Body of pancreas (tissue), 4 donors: ENCODE measurements around the gene FNDC5. TPM values are rescaled to one million over a fixed set of nuclear protein-coding genes. Genes with fewer than 3 reads are reported as not detected.

ENCODE experiments used
- ATAC-seq: fragments of 150-250 bp; one replicate; pipeline ENCODE4 v1.9.1; 2016
- DNase-seq, 4 donors: peaks; one replicate each; pipeline ENCODE4 v3.0.0-alpha.2; 2019
- H3K27ac ChIP-seq, 4 donors: fragments of 200-600 bp; sonication (generic); 1 replicate in 3 of 4; 2 replicates in 1 of 4; pipeline versions ENCODE4 v1.5.1 to v1.6.1; 2016 to 2019; ENCODE audit warnings: mild to moderate bottlenecking in 1 of 4, mixed read lengths in 1 of 4, moderate library complexity in 1 of 4
- H3K27me3 ChIP-seq, 2 donors: fragments of 200-600 bp; sonication (generic); one replicate each; pipeline ENCODE4 v1.6.0; 2016; ENCODE audit warnings: mild to moderate bottlenecking in 1 of 2
- H3K36me3 ChIP-seq, 2 donors: fragments of 200-600 bp; sonication (generic); replicated peaks in 1 of 2; 2 replicates each; pipeline ENCODE4 v1.5.1; 2016; ENCODE audit warnings: low read depth in 2 of 2; ENCODE audit not compliant: insufficient read depth in 1 of 2
- H3K4me1 ChIP-seq: fragments of 200-600 bp; sonication (generic); one replicate; pipeline ENCODE4 v1.6.0; 2016
- H3K4me3 ChIP-seq, 2 donors: fragments of 200-600 bp; sonication (generic); 1 replicate in 1 of 2; 2 replicates in 1 of 2; pipeline ENCODE4 v1.5.1; 2016 to 2019
- H3K9me3 ChIP-seq, 3 donors: fragments of 200-600 bp; sonication (generic); 1 replicate in 2 of 3; 2 replicates in 1 of 3; pipeline ENCODE4 v1.5.1; 2016
- POLR2A ChIP-seq, 3 donors: fragments of 450-650 bp; IDR thresholded peaks; one replicate each; pipeline ENCODE4 v1.6.1; 2016; ENCODE audit warnings: antibody characterized with exemption in 3 of 3, mild to moderate bottlenecking in 2 of 3
- WGBS, 2 donors: methylation state at CpG; one replicate each; pipeline ENCODE4 v1.1.5; 2017; 5-methylcytosine and 5-hydroxymethylcytosine counted together
- intact Hi-C: fragments of 100-400 bp; cut with DNase I; formaldehyde crosslinking; loops from one replicate; pipeline ENCODE4 v1.15.1; 2023
- total RNA-seq, 2 donors: library from RNA; depleted of rRNA; stranded (reverse); fragments of >200 nt; gene quantifications; one replicate each; pipeline ENCODE4 v1.1.0, GENCODE V29; 2016
- TF ChIP-seq, protein P1 (sequence below), 7 experiments: fragments of 450-650 bp in 4 of 7; fragments of 200-600 bp in 3 of 7; sonication (generic) in 3 of 7; IDR thresholded peaks; one replicate each; pipeline ENCODE4 v1.5.1; 2016 to 2019; ENCODE audit warnings: antibody characterized with exemption in 7 of 7

Gene FNDC5
- total RNA-seq, 2 donors from 2014 or later = not detected

GRCh38 chr1:32891630-32892029, 20.9 kb upstream of the FNDC5 start:
- H3K4me1 ChIP-seq = peaks cover 16% of the 10 kb centered on the region
- no peak overlapping the region for H3K4me3 ChIP-seq
- H3K9me3 ChIP-seq = no peaks in the 10 kb centered on the region
- TF ChIP-seq, protein P1, sequence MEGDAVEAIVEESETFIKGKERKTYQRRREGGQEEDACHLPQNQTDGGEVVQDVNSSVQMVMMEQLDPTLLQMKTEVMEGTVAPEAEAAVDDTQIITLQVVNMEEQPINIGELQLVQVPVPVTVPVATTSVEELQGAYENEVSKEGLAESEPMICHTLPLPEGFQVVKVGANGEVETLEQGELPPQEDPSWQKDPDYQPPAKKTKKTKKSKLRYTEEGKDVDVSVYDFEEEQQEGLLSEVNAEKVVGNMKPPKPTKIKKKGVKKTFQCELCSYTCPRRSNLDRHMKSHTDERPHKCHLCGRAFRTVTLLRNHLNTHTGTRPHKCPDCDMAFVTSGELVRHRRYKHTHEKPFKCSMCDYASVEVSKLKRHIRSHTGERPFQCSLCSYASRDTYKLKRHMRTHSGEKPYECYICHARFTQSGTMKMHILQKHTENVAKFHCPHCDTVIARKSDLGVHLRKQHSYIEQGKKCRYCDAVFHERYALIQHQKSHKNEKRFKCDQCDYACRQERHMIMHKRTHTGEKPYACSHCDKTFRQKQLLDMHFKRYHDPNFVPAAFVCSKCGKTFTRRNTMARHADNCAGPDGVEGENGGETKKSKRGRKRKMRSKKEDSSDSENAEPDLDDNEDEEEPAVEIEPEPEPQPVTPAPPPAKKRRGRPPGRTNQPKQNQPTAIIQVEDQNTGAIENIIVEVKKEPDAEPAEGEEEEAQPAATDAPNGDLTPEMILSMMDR (IDR thresholded peaks at IDR 0.05) = no peak
- no peak for TF ChIP-seq POLR2A (IDR thresholded peaks at IDR 0.05)
- H3K27ac ChIP-seq = no peak overlapping the region
- DNase-seq = no peak
- WGBS, 2 donors = 81 to 100% methylated on average over 1 to 3 of the region's 3 CpGs
- intact Hi-C loops = no loop called here
- H3K36me3 ChIP-seq = no peaks in the 10 kb centered on the region
- ATAC-seq = no peak
- peaks cover 0 to 3% of the 10 kb centered on the region in 2 donors for H3K27me3 ChIP-seq

GRCh38 chr1:32891241-32891570, 20.5 kb upstream of the FNDC5 start:
- no peak for TF ChIP-seq POLR2A (IDR thresholded peaks at IDR 0.05)
- TF ChIP-seq, protein P1 (IDR thresholded peaks at IDR 0.05) = no peak
- H3K4me1 ChIP-seq = peaks cover 20% of the 10 kb centered on the region
- no peak for ATAC-seq
- H3K4me3 ChIP-seq = no peak overlapping the region
- H3K27me3 ChIP-seq = peaks cover 0 to 7% of the 10 kb centered on the region in 2 donors
- no peaks in the 10 kb centered on the region for H3K9me3 ChIP-seq
- intact Hi-C loops = no loop called here
- DNase-seq = no peak
- H3K27ac ChIP-seq = no peak overlapping the region
- 100% methylated on average over 1 of the region's 1 CpG for WGBS, 2 donors
- no peaks in the 10 kb centered on the region for H3K36me3 ChIP-seq

DNA sequence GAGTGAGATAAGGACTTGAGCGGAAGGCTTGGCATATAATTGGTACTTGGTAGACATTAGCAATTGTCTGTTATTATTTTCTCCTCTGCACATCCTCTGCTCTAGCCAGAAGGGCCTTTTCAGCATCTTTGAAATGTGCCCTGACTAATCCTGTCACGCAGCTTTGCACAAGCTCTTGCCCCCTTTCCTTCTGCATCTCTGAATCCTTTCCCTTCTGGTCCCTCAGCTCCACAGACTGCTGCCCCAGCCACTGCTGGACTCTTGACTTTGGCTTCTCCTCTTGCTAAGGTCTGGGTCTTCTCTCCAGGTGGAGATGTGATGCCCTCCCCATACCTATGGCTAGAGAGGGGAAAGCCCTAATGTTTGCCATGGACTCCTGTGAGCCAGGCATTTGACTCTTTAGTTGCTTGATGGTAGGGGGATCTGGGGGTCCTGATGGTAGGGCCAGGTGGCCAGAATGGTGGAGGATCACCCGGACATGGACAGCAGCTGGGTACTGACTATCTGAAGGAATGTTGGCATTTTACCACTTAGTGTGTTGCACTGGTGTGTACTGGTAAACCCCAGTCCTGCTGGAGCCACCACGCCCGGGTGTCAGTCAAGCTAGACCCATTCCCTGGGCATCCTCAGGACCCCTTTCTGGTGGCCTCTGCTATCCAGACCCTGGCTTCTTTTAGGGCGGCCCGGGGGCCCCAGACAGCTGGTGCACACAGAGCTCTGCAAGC, 20.0 kb upstream of the FNDC5 start:
- Histone ChIP-seq H3K4me1 (peaks cover 24% of the 10 kb centered on the region), H3K4me3 (no peak overlapping the region), H3K9me3 (no peaks in the 10 kb centered on the region), H3K27ac (no peak overlapping the region), H3K27me3 (peaks cover 0 to 12% of the 10 kb centered on the region in 2 donors), H3K36me3 (no peaks in the 10 kb centered on the region)
- 60 to 77% methylated on average over 5 to 7 of the region's 7 CpGs for WGBS, 2 donors
- DNase-seq = no peak
- intact Hi-C loops = no loop called here
- no peak for ATAC-seq
- TF ChIP-seq, protein P1 (IDR thresholded peaks at IDR 0.05) = no peak
- TF ChIP-seq POLR2A (IDR thresholded peaks at IDR 0.05) = no peak

DNA sequence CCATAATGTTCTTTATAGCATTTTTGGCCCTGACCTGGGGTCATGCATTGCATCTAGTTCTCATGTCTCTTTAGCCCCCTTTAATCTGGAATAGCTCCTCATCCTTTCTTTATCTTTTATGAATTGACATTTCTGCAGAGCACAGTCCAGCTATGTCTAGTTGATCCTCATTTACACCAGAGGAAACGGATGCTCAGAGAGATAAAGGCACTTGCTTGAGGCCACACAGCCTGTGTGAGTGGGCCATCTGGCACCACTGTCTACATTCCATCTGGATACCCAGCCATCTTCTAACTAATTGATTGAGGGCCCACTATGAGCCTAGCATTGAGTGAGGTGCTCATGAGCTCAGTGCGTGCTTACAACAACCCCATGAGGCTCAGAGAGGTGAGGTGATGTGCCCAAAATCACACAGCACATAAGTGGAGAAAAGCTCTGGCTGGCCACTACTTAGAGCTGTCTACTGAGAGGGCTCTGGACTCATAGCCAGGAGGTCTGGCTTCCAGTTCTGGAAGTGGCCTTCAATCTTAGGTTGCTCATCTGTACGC, 19.1 kb upstream of the FNDC5 start:
- intact Hi-C loops = no loop called here
- ATAC-seq (no peak), DNase-seq (no peak)
- Histone ChIP-seq H3K27me3 (peaks cover 0 to 14% of the 10 kb centered on the region in 2 donors), H3K4me1 (peaks cover 24% of the 10 kb centered on the region), H3K36me3 (no peaks in the 10 kb centered on the region), H3K4me3 (no peak overlapping the region), H3K27ac (no peak overlapping the region), H3K9me3 (no peaks in the 10 kb centered on the region)
- TF ChIP-seq, protein P1 (IDR thresholded peaks at IDR 0.05) = no peak
- no peak for TF ChIP-seq POLR2A (IDR thresholded peaks at IDR 0.05)
- 81 to 84% methylated on average over 3 of the region's 3 CpGs for WGBS, 2 donors
